GM12891 (cell line): ENCODE measurements around the gene C2CD2L.

Experiments
- POLR2A ChIP-seq: IDR thresholded peaks from 2 replicates; pipeline ENCODE4 v1.6.1; 2011; ENCODE audit warnings: low read depth, low read length, control low read depth
- POLR2AphosphoS5 ChIP-seq: IDR thresholded peaks from 2 replicates; pipeline ENCODE4 v1.6.1; 2011; ENCODE audit warnings: low read depth, low read length, control low read depth

- no peak for TF ChIP-seq POLR2A
- TF ChIP-seq POLR2AphosphoS5 = no peak
Observed at GRCh38 chr11:119100246-119100970, 6.7 kb upstream of the C2CD2L start.
